SU-DHL-6 (cell line): ENCODE data around the gene LPCAT2.

ENCODE experiments used
- CTCF ChIP-seq: fragments of 200-600 bp; sonication (generic); IDR thresholded peaks from one replicate; pipeline ENCODE4 v1.5.1; 2017; ENCODE audit warnings: antibody characterized with exemption, mild to moderate bottlenecking, low read length, moderate library complexity; ENCODE audit not compliant: insufficient read depth, poor library complexity, severe bottlenecking
- EZH2phosphoT487 ChIP-seq: fragments of 200-600 bp; sonication (generic), shearing (Covaris generic); conservative IDR thresholded peaks from 2 replicates; pipeline ENCODE4 v1.6.1; 2018; ENCODE audit warnings: mild to moderate bottlenecking, antibody characterized with exemption, low read length, moderate library complexity, mixed read lengths

GRCh38 chr16:55462241-55462640, 46.6 kb upstream of the LPCAT2 start:
- TF ChIP-seq CTCF (no peak), EZH2phosphoT487 (no peak)
